ENCODE measurements around the gene FAR1.

The FAR1 gene

GRCh38 chr11:13669544-13670488 is 1.3 kb downstream of the FAR1 start:
- no peak for DNase-seq

- no peak for DNase-seq
Measured at GRCh38 chr11:13672576-13673210, 4.2 kb downstream of the FAR1 start.

GRCh38 chr11:13674799-13675509 is 6.5 kb downstream of the FAR1 start:
- no peak for DNase-seq

- DNase-seq = no peak
Measured at GRCh38 chr11:13676576-13676975, 8.1 kb downstream of the FAR1 start.

- no peak for DNase-seq
Measured at GRCh38 chr11:13679768-13680167, 11.3 kb downstream of the FAR1 start.

- no peak for DNase-seq
Measured at GRCh38 chr11:13680501-13681264, 12.2 kb downstream of the FAR1 start.

GRCh38 chr11:13681446-13681845 is 13.0 kb downstream of the FAR1 start:
- DNase-seq = no peak

- DNase-seq = no peak
Measured at GRCh38 chr11:13682212-13682611, 13.7 kb downstream of the FAR1 start.

- no peak for DNase-seq
Measured at GRCh38 chr11:13685461-13686108, 17.1 kb downstream of the FAR1 start.

GRCh38 chr11:13686776-13687175 is 18.3 kb downstream of the FAR1 start:
- DNase-seq = no peak

- no peak for DNase-seq
Measured at GRCh38 chr11:13687271-13687670, 18.8 kb downstream of the FAR1 start.

GRCh38 chr11:13691286-13691899 is 22.9 kb downstream of the FAR1 start:
- DNase-seq = no peak

GRCh38 chr11:13692172-13692571 is 23.7 kb downstream of the FAR1 start:
- no peak for DNase-seq

GRCh38 chr11:13694115-13694514 is 25.6 kb downstream of the FAR1 start:
- DNase-seq = no peak

GRCh38 chr11:13695886-13696285 is 27.4 kb downstream of the FAR1 start:
- no peak for DNase-seq

- DNase-seq = no peak
Measured at GRCh38 chr11:13697710-13698109, 29.2 kb downstream of the FAR1 start.

GRCh38 chr11:13698132-13698531 is 29.7 kb downstream of the FAR1 start:
- DNase-seq = no peak

- no peak for DNase-seq
Measured at GRCh38 chr11:13699041-13699440, 30.6 kb downstream of the FAR1 start.

GRCh38 chr11:13699870-13700269 is 31.4 kb downstream of the FAR1 start:
- DNase-seq = no peak

GRCh38 chr11:13701506-13701905 is 33.0 kb downstream of the FAR1 start:
- DNase-seq = no peak

GRCh38 chr11:13702071-13702470 is 33.6 kb downstream of the FAR1 start:
- no peak for DNase-seq

- no peak for DNase-seq
Measured at GRCh38 chr11:13705710-13706109, 37.2 kb downstream of the FAR1 start.

All from activated CD4-positive, alpha-beta T cell treated with anti-CD3 and anti-CD28 coated beads for 1 hour (primary cell).